GM18858 (cell line): ENCODE data around the gene TMC5.
"Not testable (repeated sequence)": the region's sequence is repeated elsewhere in the genome, so short reads cannot be mapped to it uniquely, and the experiment has no call there.

Source experiments
- ATAC-seq: cut with Tn5 transposase; IDR thresholded peaks from one replicate; pipeline ENCODE4 v1.9.1; 2021; ENCODE audit not compliant: unreplicated experiment

The TMC5 gene

GRCh38 chr16:19417640-19418039 is at the start of gene TMC5:
TSS of gene TMC5 (plus strand) at chr16:19417883. CDS start at chr16:19440039, 22,156 bp downstream.
- no peak for ATAC-seq

GRCh38 chr16:19372541-19372940 is 45.1 kb upstream of the TMC5 start:
- ATAC-seq, result not testable (repeated sequence)

DNA sequence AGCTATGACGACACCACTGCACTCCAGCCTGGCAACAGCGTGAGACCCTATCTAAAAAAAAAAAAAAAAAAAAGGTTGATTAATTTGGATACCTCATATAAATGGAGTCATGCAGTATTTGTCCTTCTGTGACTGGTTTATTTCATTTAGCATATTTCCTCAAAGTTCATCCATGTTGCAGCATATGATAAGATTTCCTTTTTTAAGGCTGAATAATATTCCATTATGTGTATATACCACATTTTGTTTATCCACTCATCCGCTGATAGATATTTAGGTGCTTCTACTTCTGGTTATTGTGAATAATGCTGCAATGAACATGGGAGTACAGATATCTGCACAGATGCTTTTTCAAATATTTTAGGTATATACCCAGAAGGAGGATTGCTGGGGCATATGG is 43.3 kb upstream of the TMC5 start:
- ATAC-seq, result no peak

- no peak for ATAC-seq
These were observed 42.0 kb upstream of the TMC5 start for GRCh38 chr16:19375561-19376158.

DNA sequence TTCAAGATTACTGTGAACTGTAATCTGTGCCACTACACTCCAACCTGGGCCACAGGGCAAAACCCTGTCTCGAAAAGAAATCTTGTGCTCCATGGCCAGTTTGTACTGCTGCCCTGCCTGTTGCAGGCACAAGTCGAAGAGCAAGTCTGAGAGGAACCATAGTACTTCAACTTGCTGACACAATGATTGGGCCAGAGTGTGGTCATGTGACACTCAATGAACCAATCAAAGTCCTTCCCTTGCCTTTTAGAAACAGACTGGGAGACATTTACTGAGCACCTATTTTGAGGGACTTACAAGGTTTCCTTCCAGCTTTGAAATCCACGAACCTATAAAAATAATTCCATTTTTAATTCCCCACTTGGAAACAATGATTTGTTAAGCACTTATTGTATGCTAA is 39.8 kb upstream of the TMC5 start:
- no peak for ATAC-seq

DNA sequence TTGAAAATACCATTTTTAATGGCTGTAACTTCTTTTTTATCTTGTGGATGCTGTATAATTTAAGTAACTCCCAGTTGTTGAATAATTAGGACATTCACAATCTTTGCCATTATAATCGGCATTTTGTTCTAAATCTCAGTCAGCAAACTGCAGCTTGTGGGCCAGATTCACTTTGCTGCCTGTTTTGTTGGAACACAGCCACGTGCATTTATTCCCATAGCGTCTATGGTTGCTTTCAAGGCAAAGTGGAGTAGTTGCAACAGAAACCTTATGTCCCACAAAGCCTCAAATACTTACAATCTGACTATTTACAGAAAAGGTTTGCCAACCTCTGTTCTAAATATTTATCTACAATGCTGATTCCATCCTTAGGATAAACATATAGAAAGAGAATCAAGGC is 39.2 kb upstream of the TMC5 start:
- no peak for ATAC-seq

DNA sequence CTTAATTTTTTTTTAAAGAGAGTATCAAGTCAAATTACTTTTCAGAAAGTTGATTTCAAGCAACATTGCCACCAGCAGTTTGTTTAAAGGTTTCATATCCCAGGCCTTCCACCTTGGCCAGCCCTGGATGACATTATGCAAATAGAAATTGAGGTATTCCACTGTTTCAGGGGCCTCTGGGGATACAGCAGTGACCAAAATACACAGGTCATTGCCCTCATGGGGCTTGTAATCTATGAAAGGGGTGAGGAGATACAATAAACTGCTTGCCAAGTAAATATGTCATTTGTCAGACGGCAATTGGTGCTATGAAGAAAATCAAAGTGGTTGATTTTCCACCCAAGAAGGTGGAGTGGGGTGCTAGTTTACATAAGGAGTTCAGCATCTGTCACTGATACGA is 37.8 kb upstream of the TMC5 start:
- ATAC-seq, result no peak

DNA sequence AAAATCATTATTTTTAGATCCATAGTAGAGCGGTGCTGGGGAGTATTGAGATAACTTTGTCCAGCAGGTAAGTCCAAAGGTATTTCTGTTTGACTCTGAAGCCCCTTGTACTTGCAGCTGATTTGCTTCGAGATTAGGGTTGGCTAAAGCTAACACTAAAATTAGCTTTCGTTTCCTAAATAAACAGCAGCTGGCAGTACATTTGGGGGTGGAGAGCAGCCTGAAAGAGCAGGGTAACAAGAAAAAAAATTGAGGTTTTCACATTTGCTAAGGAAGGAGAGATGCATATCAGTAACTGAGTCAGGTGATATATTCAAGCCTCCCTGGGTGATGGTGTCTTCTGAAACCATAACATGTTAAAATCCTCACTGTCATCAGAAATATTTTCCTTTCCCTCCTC is 37.4 kb upstream of the TMC5 start:
- no peak for ATAC-seq

- ATAC-seq, result no peak
These were observed 35.4 kb upstream of the TMC5 start for GRCh38 chr16:19382084-19382801.

DNA sequence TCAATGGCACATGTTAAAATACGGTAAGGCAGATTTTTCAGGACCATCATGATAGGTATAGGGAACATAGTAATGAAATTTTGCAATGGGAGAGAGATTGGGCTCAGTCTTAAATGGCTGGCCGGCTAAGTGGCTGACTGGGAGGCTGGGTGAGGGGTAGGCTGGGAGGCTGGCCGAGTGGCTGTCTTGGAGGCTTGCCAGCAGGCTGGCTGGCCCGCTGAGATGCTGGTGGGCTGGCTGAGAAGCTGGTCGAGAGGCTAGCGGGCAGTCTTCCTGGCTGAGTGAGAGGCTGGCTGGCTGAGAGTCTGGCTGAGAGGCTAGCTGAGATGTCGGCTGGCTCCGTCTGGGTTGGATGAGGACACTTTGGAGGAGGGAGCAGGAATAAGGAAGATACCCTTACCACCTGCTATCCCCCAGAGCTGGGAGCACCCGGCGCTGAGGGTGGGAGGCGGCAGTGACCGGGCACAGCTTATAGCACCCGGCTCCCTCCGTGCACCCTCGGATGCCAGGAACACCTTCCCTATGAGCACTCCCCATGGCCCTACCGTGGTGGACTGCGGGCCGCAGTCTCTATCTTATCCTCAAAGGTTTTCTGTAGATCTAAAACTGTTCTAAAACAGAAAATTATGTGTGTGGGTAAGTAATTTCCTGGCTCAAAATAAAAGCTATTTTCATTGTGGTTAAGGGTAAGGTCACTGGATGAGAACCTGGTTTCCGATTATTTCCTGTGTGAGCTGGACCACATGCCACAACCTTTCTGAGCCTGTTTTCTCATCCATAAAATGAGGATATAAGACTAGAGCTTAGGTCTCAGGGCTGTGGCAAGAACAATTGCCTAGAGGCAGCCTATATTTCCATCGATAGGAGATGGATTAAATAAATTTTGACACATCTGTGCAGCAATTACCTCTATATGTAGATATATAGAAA is 34.5 kb upstream of the TMC5 start:
- no peak for ATAC-seq

DNA sequence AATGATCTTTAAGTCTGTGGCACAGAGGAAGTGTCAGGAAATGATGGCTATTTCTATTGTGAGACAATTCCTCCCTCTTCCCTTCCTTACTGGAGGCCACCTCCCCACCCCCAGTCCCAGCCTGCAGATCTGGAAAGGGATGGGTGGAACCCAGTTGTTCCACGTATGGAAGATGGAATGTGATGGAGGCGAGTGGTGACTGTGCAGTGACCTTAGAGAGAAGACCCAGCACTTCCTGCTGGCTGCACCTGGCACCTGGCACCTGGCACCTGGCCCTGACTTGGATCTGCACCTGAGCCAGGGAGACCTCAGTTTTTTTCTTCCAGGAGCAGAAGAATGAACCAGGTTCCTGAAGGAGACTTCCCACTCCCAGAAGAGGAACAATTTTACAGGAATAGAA is 33.0 kb upstream of the TMC5 start:
- ATAC-seq, result no peak

GRCh38 chr16:19386525-19386924 is 31.2 kb upstream of the TMC5 start:
- ATAC-seq, result no peak

DNA sequence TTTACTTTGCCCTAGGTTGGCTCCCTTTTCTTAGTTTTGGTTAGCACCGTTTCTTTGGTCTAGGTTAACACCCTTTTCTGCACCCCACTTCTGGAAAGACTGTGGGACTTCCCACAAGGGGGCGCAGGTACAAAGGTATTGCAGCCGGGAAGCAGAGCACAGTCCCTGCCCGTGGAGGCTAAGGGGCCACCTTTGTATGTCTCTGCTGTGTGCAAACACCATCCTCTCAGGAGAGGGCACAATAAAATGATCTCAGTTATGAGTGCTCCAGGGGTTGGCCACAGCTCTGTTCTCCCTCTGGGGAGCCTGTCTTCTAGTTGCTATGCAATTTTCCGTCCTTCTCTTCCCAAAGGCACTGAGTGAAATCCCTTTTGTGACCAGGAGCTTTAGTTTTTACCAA is 28.4 kb upstream of the TMC5 start:
- ATAC-seq, result no peak

DNA sequence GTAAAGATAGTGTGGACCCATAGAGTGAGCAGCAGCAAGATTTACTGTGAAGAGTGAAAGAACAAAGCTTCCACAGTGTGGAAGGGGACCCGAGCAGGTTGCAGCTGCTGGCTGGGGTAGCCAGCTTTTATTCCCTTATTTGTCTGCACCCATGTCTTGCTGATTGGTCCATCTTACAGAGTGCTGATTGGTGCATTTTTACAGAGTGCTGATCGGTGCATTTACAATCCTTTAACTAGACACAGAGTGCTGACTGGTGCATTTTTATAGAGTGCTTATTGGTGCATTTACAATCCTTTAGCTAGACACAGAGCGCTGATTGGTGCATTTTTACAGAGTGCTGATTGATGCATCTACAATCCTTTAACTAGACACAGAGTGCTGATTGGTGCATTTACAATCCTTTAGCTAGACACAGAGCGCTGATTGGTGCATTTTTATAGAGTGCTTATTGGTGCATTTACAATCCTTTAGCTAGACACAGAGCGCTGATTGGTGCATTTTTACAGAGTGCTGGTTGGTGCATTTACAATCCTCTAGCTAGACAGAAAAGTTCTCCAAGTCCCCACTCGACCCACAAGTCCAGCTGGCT is 26.4 kb upstream of the TMC5 start:
- not testable (repeated sequence) for ATAC-seq

DNA sequence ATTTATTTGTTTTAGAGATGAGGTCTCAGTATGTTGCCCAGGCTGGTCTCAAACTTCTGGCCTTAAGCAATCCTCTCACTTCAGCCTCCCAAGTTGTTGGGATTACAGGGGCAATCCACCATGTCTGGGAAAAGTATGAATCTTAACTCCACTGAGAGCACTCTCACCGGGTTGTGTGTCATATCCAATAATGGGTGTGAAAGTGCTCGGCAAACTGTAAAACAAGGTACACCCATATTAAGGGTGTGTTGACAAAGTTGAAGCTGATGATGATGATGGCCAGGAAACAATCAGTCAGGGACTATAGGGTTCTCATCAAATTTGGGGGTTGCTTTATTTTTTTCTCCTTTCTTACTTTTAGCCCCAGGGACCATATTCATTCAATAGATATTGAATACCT is 25.3 kb upstream of the TMC5 start:
- no peak for ATAC-seq

- no peak for ATAC-seq
These were observed 24.2 kb upstream of the TMC5 start for GRCh38 chr16:19393226-19394111.

DNA sequence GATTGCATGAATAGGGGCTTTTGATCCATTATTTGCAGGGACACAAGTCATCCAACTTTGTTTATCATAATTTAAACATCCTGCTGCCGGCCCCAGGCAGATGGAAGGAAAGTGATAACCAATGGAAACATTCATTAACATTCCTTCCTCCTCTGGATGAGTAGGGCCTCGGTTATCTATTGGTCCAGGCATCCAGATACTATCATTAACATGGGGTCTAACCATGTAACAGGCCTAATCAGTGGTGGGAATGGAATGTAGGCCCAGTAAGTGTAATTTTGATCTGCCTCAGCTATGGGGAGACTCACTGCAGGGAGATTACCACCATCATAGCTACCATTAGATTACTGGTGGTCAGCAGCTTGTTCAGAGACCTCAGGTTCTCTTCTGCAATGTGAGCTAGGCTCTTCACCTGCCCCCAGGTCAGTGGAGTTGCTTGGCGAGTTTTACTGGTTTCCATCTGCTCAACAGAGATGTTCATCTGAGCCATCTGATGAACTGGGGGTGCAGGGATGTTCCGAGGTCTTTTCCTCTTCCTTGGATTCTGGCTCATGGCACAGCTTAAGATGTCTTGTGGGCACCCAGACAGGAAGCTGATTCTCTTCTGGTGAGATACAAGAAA is 21.9 kb upstream of the TMC5 start:
- ATAC-seq, result not testable (repeated sequence)

DNA sequence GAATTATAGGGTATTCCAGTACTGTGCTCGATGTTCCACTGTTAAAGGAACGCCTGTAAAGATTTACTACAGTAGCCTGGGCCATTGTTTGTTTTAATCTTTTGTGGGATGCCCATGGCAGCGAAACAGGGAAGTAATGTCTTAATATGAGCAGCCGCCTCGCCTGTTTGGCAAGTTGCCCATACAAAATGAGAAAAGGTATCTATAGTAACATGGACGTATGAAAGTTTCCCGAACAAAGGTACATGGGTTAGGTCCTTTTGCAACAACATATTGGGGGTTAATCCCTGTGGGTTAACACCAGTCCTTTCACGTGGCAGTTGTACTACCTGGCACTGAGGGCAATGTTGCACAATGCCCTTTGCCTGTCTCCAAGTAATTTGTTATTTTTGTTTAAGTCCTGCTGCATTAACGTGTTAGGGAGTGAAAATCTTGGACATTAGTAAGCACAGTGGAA is 21.1 kb upstream of the TMC5 start:
- no peak for ATAC-seq

GRCh38 chr16:19397373-19397772 is 20.3 kb upstream of the TMC5 start:
- not testable (repeated sequence) for ATAC-seq

DNA sequence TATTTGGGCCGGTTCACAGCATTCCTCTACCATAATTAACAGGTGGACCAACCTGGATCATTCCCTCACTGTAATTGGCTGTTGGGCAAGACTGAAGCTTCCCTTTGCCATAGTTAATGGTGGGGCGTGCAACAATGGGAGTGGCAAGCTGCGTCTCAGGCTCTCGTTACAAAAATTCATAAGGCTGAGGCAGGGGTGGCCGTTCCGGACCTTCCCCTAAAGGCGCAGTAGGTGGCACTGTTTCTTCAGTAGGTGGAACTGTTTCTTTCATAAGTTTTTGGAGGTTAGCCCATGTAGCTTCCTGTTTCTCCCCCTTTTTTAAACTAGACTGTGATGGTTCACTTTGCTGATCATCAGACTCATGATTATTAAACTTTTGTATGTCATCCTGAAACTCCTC is 17.0 kb upstream of the TMC5 start:
- no peak for ATAC-seq
